Panc1 (cell line): ENCODE results near the gene LARGE2. TPM values are rescaled to one million over a fixed set of nuclear protein-coding genes. Genes with fewer than 3 reads are reported as not detected.
A peak's percentile ranks its signal among the peaks of the same experiment; 100 is the strongest.

Experiments
- ATAC-seq: fragments of 200-7000 bp; cut with Tn5 transposase; 2 replicates; pipeline ENCODE4 v1.9.1; 2020; ENCODE audit warnings: mild to moderate bottlenecking, moderate library complexity
- BruUV-seq: library from RNA; stranded (reverse); fragments of 400-500 nt; replicated peaks from 2 replicates; lab custom pipeline; 2021; lab: Mats Ljungman, UMichigan
- CTCF ChIA-PET: fragments of 300-600 bp; sonication (Branson Sonifier 250); formaldehyde crosslinking; loops from one replicate; lab custom pipeline; 2022; ENCODE audit warnings: antibody characterized with exemption; lab: Charles Lee
- POLR2A ChIA-PET: fragments of 300-600 bp; sonication (Branson Sonifier 250); formaldehyde crosslinking; loops from one replicate; lab custom pipeline; 2022; ENCODE audit warnings: antibody characterized with exemption; lab: Charles Lee
- DNase-seq: peaks from one replicate; pipeline ENCODE4 v3.0.0-alpha.2; 2010; ENCODE audit warnings: low read depth, low spot score
- H3K27ac ChIP-seq: 2 replicates; pipeline ENCODE4 v1.5.1; 2011; ENCODE audit warnings: mild to moderate bottlenecking, low read length, inconsistent platforms
- H3K27me3 ChIP-seq: fragments of 200-500 bp; sonication (Bioruptor generic); 2 replicates; pipeline ENCODE4 v1.6.0; 2014; ENCODE audit warnings: low read length, inconsistent platforms; ENCODE audit not compliant: control insufficient read depth, insufficient read depth
- H3K36me3 ChIP-seq: fragments of 200-500 bp; sonication (Bioruptor generic); 2 replicates; pipeline ENCODE4 v1.5.1; 2014; ENCODE audit warnings: inconsistent platforms, mild to moderate bottlenecking, low read length, moderate library complexity; ENCODE audit not compliant: control insufficient read depth, insufficient read depth
- H3K4me1 ChIP-seq: 2 replicates; pipeline ENCODE4 v1.5.1; 2011; ENCODE audit warnings: inconsistent platforms, mild to moderate bottlenecking, low read length, moderate library complexity; ENCODE audit not compliant: control insufficient read depth, insufficient read depth
- H3K4me3 ChIP-seq, 2 experiments: 2 replicates each; pipeline ENCODE4 v1.5.1; 2011 to 2012; ENCODE audit warnings: low read depth in 2 of 2, low read length in 2 of 2, mild to moderate bottlenecking in 2 of 2, inconsistent platforms in 1 of 2, moderate library complexity in 1 of 2
- H3K9me3 ChIP-seq: fragments of 200-500 bp; sonication (Bioruptor generic); 2 replicates; pipeline ENCODE4 v1.5.1; 2014; ENCODE audit warnings: low read depth, mild to moderate bottlenecking, inconsistent platforms, low read length, moderate library complexity; ENCODE audit not compliant: control insufficient read depth, insufficient read depth
- POLR2AphosphoS5 ChIP-seq: IDR thresholded peaks from 2 replicates; pipeline ENCODE4 v1.6.1; 2012; ENCODE audit warnings: mild to moderate bottlenecking, low read depth, low read length, moderate library complexity
- REST ChIP-seq, 2 experiments: IDR thresholded peaks; 2 replicates each; pipeline ENCODE4 v1.6.1; 2011 to 2012; ENCODE audit warnings: low read depth in 2 of 2, control low read depth in 1 of 2, low read length in 1 of 2, mild to moderate bottlenecking in 1 of 2, moderate library complexity in 1 of 2; ENCODE audit not compliant: insufficient read depth in 1 of 2
- SIN3A ChIP-seq: IDR thresholded peaks from 2 replicates; pipeline ENCODE4 v1.6.1; 2012; ENCODE audit warnings: low read depth, mild to moderate bottlenecking, low read length, moderate library complexity, borderline replicate concordance; ENCODE audit not compliant: insufficient read depth
- TCF7L2 ChIP-seq: IDR thresholded peaks from 2 replicates; pipeline ENCODE4 v1.6.1; 2011; ENCODE audit warnings: mild to moderate bottlenecking, low read depth, low read length, inconsistent platforms
- in situ Hi-C: cut with HindIII; loops from 2 replicates; pipeline ENCODE4 v1.10.0; 2016; ENCODE audit warnings: low sequenced_read_pairs, low pct_unique_long_range_greater_than_20kb
- intact Hi-C: fragments of 100-400 bp; cut with micrococcal nuclease; formaldehyde crosslinking; loops from one replicate; pipeline ENCODE4 v1.10.0; 2022; ENCODE audit not compliant: unreplicated experiment
- total RNA-seq: library from RNA; stranded (reverse); gene quantifications from one replicate; pipeline ENCODE4 v1.2.1, GENCODE V29; 2021; ENCODE audit not compliant: unreplicated experiment
- TF ChIP-seq, protein P1 (sequence below): fragments of 450-650 bp; IDR thresholded peaks from 2 replicates; pipeline ENCODE4 v1.5.1; 2017; ENCODE audit warnings: mild to moderate bottlenecking

The LARGE2 gene
- total RNA-seq, 1 experiment from 2014 or later, result 1.4 TPM

DNA sequence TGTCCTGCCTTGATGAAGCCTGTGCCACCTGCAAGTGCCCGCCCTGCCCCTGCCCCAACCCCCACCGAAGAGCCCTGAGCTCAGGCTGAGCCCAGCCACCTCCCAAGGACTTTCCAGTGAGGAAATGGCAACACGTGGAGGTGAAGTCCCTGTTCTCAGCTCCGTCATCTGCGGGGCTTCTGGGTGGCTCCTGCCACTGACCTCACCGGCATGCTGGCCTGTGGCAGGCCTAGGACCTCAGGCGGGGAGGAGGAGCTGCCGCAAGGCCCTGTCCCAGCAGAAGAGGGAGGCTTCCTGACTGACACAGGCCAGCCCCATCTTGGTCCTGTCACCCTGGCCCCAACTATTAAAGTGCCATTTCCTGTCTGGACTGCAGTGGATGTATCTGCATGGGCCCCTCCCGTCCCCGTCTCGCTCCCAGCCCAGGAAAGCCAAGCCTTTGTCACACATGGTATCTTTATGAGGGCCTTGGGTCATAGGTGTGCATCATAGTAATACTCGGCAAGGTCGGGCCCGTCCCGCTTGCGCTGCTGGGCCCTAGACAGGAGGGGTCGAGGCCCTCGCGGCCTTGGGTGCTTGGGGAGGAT is 16.3 kb upstream of the LARGE2 start:
- ChIA-PET CTCF (no interaction called here), POLR2A (interaction anchor here (0.7 kb wide), 1 partner anchor 1689 kb away, joined by 8 read pairs; no protein-coding TSS in a partner anchor)
- no peak for ATAC-seq
- Histone ChIP-seq H3K27me3 (no peaks in the 10 kb centered on the region), H3K4me3 (no peak overlapping the region), H3K4me1 (no peaks in the 10 kb centered on the region), H3K9me3 (no peaks in the 10 kb centered on the region), H3K27ac (no peak overlapping the region), H3K36me3 (no peaks in the 10 kb centered on the region)
- no peak for DNase-seq
- no TSS peak for BruUV-seq
- TF ChIP-seq SIN3A, result no peak
- no peak for TF ChIP-seq REST (IDR thresholded peaks at IDR 0.05; ENCODE audit: insufficient read depth in 1 of 2, low read depth in 2 of 2, low read length in 1 of 2)
- no peak for TF ChIP-seq POLR2AphosphoS5
- TF ChIP-seq, protein P1, sequence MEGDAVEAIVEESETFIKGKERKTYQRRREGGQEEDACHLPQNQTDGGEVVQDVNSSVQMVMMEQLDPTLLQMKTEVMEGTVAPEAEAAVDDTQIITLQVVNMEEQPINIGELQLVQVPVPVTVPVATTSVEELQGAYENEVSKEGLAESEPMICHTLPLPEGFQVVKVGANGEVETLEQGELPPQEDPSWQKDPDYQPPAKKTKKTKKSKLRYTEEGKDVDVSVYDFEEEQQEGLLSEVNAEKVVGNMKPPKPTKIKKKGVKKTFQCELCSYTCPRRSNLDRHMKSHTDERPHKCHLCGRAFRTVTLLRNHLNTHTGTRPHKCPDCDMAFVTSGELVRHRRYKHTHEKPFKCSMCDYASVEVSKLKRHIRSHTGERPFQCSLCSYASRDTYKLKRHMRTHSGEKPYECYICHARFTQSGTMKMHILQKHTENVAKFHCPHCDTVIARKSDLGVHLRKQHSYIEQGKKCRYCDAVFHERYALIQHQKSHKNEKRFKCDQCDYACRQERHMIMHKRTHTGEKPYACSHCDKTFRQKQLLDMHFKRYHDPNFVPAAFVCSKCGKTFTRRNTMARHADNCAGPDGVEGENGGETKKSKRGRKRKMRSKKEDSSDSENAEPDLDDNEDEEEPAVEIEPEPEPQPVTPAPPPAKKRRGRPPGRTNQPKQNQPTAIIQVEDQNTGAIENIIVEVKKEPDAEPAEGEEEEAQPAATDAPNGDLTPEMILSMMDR, result no peak
- no peak for TF ChIP-seq TCF7L2
- intact Hi-C loops, result no loop called here
- in situ Hi-C loops, result no loop called here

- no peaks in the 10 kb centered on the region for H3K9me3 ChIP-seq
- H3K27me3 ChIP-seq, result no peaks in the 10 kb centered on the region
- peak; percentile 18 for ATAC-seq
- intact Hi-C loops (no loop called here), in situ Hi-C loops (no loop called here)
- ChIA-PET CTCF (interaction anchor here (0.6 kb wide), 1 partner anchor 296 kb away, joined by 4 read pairs; no protein-coding TSS in a partner anchor), POLR2A (no interaction called here)
- no peaks in the 10 kb centered on the region for H3K36me3 ChIP-seq
- no peaks in the 10 kb centered on the region for H3K4me1 ChIP-seq
- H3K27ac ChIP-seq, result no peak within 1 kb of the TSS
- no peak within 1 kb of the TSS for H3K4me3 ChIP-seq
- BruUV-seq, result no TSS peak
- no peak for DNase-seq
- TF ChIP-seq TCF7L2 (no peak), REST (IDR thresholded peaks at IDR 0.05; ENCODE audit: insufficient read depth in 1 of 2, low read depth in 2 of 2, low read length in 1 of 2) (no peak), SIN3A (no peak), POLR2AphosphoS5 (no peak)
- TF ChIP-seq, protein P1, result no peak
Observed at GRCh38 chr11:45906965-45907611, 15.4 kb upstream of the LARGE2 start, which contains the start of gene FREY1. Gene FREY1 (minus strand): TSS chr11:45907271. CDS start chr11:45907245, 26 bp downstream.
